HCT116 (cell line): ENCODE measurements around the gene DBP. TPM values are rescaled to one million over a fixed set of nuclear protein-coding genes. Genes with fewer than 3 reads are reported as not detected.

Source experiments
- ATAC-seq: fragments of 200-7000 bp; cut with Tn5 transposase; 2 replicates; pipeline ENCODE4 v1.9.1; 2020; ENCODE audit warnings: mild to moderate bottlenecking, moderate library complexity
- BruUV-seq: library from RNA; stranded (reverse); fragments of 400-500 nt; replicated peaks from 2 replicates; lab custom pipeline; 2021; lab: Mats Ljungman, UMichigan
- CTCF ChIA-PET: fragments of 300-600 bp; sonication (Branson Sonifier 250); formaldehyde crosslinking; loops from one replicate; lab custom pipeline; 2021; ENCODE audit warnings: antibody characterized with exemption; lab: Charles Lee
- POLR2A ChIA-PET: fragments of 300-600, 350-600 bp; sonication (Branson Sonifier 250); formaldehyde crosslinking; loops from one replicate; lab custom pipeline; 2021; ENCODE audit warnings: antibody characterized with exemption; lab: Charles Lee
- RAD21 ChIA-PET, 2 experiments: fragments of 300-600 bp; sonication (Branson Sonifier 250); formaldehyde crosslinking; loops; one replicate each; lab custom pipeline; 2023; ENCODE audit warnings: low total read pairs in 2 of 2; ENCODE audit not compliant: uncharacterized antibody in 2 of 2, unreplicated experiment in 2 of 2, low non-redundant PET in 1 of 2; lab: Charles Lee
- DNase-seq: peaks from one replicate; pipeline ENCODE4 v3.0.0-alpha.2; 2010; ENCODE audit warnings: low read depth, low spot score
- H2AFZ ChIP-seq: fragments of 200-600 bp; shearing (Covaris generic), sonication (generic); 2 replicates; pipeline ENCODE4 v1.6.1; 2017; ENCODE audit warnings: low read depth, mixed run types, mixed read lengths, antibody characterized with exemption, low read length; ENCODE audit not compliant: poor library complexity, severe bottlenecking
- H3K27ac ChIP-seq: 2 replicates; pipeline ENCODE4 v1.5.1; 2012; ENCODE audit warnings: low read depth, low read length
- H3K27me3 ChIP-seq: fragments of 200-600 bp; sonication (generic); 2 replicates; pipeline ENCODE4 v1.6.1; 2016; ENCODE audit warnings: mixed run types, low read length, mixed read lengths; ENCODE audit not compliant: insufficient read depth
- H3K36me3 ChIP-seq, 2 experiments: fragments of 200-500 bp in 1 of 2; fragments of 200-600 bp in 1 of 2; sonication (Bioruptor generic) in 1 of 2; sonication (generic) in 1 of 2; 2 replicates each; pipeline versions ENCODE4 v1.5.1 to v1.6.1; 2014 to 2016; ENCODE audit warnings: low read length in 2 of 2, inconsistent platforms in 1 of 2, mixed read lengths in 1 of 2, mixed run types in 1 of 2; ENCODE audit not compliant: insufficient read depth in 2 of 2, control insufficient read depth in 1 of 2
- H3K4me1 ChIP-seq, 2 experiments: fragments of 200-600 bp in 1 of 2; sonication (generic) in 1 of 2; 2 replicates each; pipeline versions ENCODE4 v1.5.1 to v1.6.1; 2012 to 2017; ENCODE audit warnings: low read length in 2 of 2, inconsistent platforms in 1 of 2, mild to moderate bottlenecking in 1 of 2, mixed read lengths in 1 of 2, mixed run types in 1 of 2, moderate library complexity in 1 of 2; ENCODE audit not compliant: insufficient read depth in 2 of 2, control insufficient read depth in 1 of 2
- H3K4me2 ChIP-seq: fragments of 200-600 bp; sonication (generic); 2 replicates; pipeline ENCODE4 v1.6.1; 2017; ENCODE audit warnings: mixed run types, low read length, mixed read lengths
- H3K4me3 ChIP-seq, 2 experiments: fragments of 200-600 bp in 1 of 2; sonication (generic) in 1 of 2; replicated peaks in 1 of 2; 2 replicates each; pipeline ENCODE4 v1.5.1; 2011 to 2016; ENCODE audit warnings: low read length in 2 of 2, control low read depth in 1 of 2, low read depth in 1 of 2, mild to moderate bottlenecking in 1 of 2, mixed read lengths in 1 of 2, mixed run types in 1 of 2
- H3K79me2 ChIP-seq: fragments of 200-600 bp; sonication (generic); 2 replicates; pipeline ENCODE4 v1.6.1; 2017; ENCODE audit warnings: mild to moderate bottlenecking, mixed run types, low read length, moderate library complexity, mixed read lengths; ENCODE audit not compliant: insufficient read depth
- H3K9ac ChIP-seq: fragments of 200-600 bp; sonication (generic); 2 replicates; pipeline ENCODE4 v1.6.1; 2016; ENCODE audit warnings: low read length, mixed read lengths
- H3K9me2 ChIP-seq: fragments of 200-600 bp; sonication (generic), shearing (Covaris generic); 2 replicates; pipeline ENCODE4 v1.6.1; 2017; ENCODE audit warnings: mixed run types, mild to moderate bottlenecking, moderate library complexity; ENCODE audit not compliant: insufficient read depth
- H3K9me3 ChIP-seq, 2 experiments: fragments of 200-500 bp in 1 of 2; fragments of 200-600 bp in 1 of 2; sonication (Bioruptor generic) in 1 of 2; sonication (generic) in 1 of 2; 2 replicates each; pipeline ENCODE4 v1.6.1; 2014 to 2017; ENCODE audit warnings: low read length in 2 of 2, mixed read lengths in 2 of 2, inconsistent platforms in 1 of 2, low read depth in 1 of 2, mild to moderate bottlenecking in 1 of 2, mixed run types in 1 of 2, moderate library complexity in 1 of 2; ENCODE audit not compliant: control insufficient read depth in 1 of 2, insufficient read depth in 1 of 2
- H4K20me1 ChIP-seq: fragments of 200-600 bp; sonication (generic), shearing (Covaris generic); 2 replicates; pipeline ENCODE4 v1.6.1; 2017; ENCODE audit warnings: mixed run types, mild to moderate bottlenecking, moderate library complexity; ENCODE audit not compliant: insufficient read depth
- CEBPB ChIP-seq: IDR thresholded peaks from 2 replicates; pipeline ENCODE4 v1.6.1; 2012; ENCODE audit warnings: low read depth
- EGR1 ChIP-seq: IDR thresholded peaks from 2 replicates; pipeline ENCODE4 v1.6.1; 2012; ENCODE audit warnings: low read depth
- FOSL1 ChIP-seq: IDR thresholded peaks from 2 replicates; pipeline ENCODE4 v1.6.1; 2012; ENCODE audit warnings: low read depth
- POLR2AphosphoS5 ChIP-seq: IDR thresholded peaks from 2 replicates; pipeline ENCODE4 v1.6.1; 2011; ENCODE audit warnings: mild to moderate bottlenecking, low read depth, low read length, moderate library complexity
- SP1 ChIP-seq: IDR thresholded peaks from 2 replicates; pipeline ENCODE4 v1.6.1; 2012; ENCODE audit warnings: low read depth
- SRF ChIP-seq: IDR thresholded peaks from 2 replicates; pipeline ENCODE4 v1.6.1; 2012; ENCODE audit warnings: low read depth
- TCF7L2 ChIP-seq: IDR thresholded peaks from 2 replicates; pipeline ENCODE4 v1.7.0; 2011; ENCODE audit warnings: borderline replicate concordance, inconsistent platforms; ENCODE audit not compliant: insufficient read depth, insufficient read length; ENCODE audit errors: extremely low read depth
- intact Hi-C: fragments of 100-400 bp; cut with micrococcal nuclease; formaldehyde crosslinking; loops from 2 replicates; pipeline ENCODE4 v1.10.0; 2022
- total RNA-seq: library from RNA; stranded (reverse); gene quantifications from one replicate; pipeline ENCODE4 v1.2.1, GENCODE V29; 2021; ENCODE audit not compliant: unreplicated experiment
- TF ChIP-seq, protein P1 (sequence below), 3 experiments: fragments of 200-600 bp in 1 of 3; sonication (generic) in 1 of 3; IDR thresholded peaks in 2 of 3; conservative IDR thresholded peaks in 1 of 3; 2 replicates each; pipeline ENCODE4 v1.5.1; 2012 to 2017; ENCODE audit warnings: low read depth in 2 of 3, low read length in 2 of 3, antibody characterized with exemption in 1 of 3, borderline replicate concordance in 1 of 3, control low read depth in 1 of 3, mild to moderate bottlenecking in 1 of 3, mixed read lengths in 1 of 3, mixed run types in 1 of 3, moderate library complexity in 1 of 3; ENCODE audit not compliant: insufficient read depth in 1 of 3
- TF ChIP-seq, protein P2 (sequence below): IDR thresholded peaks from 2 replicates; pipeline ENCODE4 v1.6.1; 2011; ENCODE audit warnings: mild to moderate bottlenecking, low read length, moderate library complexity; ENCODE audit not compliant: insufficient replicate concordance; ENCODE audit errors: extremely low read depth
- TF ChIP-seq, protein P3 (sequence below): IDR thresholded peaks from 2 replicates; pipeline ENCODE4 v1.6.1; 2012

DBP gene
- total RNA-seq, 1 experiment from 2014 or later: 45.9 TPM

DNA sequence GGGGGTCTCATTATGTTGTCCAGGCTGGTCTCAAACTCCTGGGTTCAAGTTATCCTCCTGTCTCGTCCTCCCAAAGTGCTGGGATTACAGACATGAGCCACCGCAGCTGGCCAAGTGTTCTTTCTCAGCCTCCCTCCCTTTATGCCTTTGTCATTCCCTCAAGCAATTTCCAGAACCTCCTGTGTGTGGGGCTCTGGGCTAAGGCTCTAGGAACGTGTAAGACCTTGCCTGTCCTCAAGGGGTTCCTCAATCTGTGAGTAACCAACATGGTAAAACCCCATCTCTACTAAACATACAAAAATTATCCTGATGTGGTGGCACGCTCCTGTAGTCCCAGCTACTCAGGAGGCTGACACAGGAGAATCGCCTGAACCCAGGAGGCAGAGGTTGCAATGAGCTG lies 46.2 kb downstream of the DBP start:
- H3K27ac ChIP-seq: no peak overlapping the region
- no peaks in the 10 kb centered on the region for H3K36me3 ChIP-seq
- peak; percentile 41; the same call in 1 of the 2 replicates for ATAC-seq
- H4K20me1 ChIP-seq: no peaks in the 10 kb centered on the region
- RAD21 ChIA-PET: no interaction called here
- H3K79me2 ChIP-seq: no peaks in the 10 kb centered on the region
- H3K4me1 ChIP-seq: peaks cover 6 to 24% of the 10 kb centered on the region in 2 experiments; a peak in 3 of 4 replicates
- no peaks in the 10 kb centered on the region for H3K27me3 ChIP-seq
- no peak overlapping the region for H3K4me2 ChIP-seq
- no peaks in the 10 kb centered on the region for H3K9me3 ChIP-seq
- no peak for DNase-seq
- intact Hi-C loops: no loop called here
- H2AFZ ChIP-seq: no peak overlapping the region
- no peak for TF ChIP-seq SP1
- TF ChIP-seq, protein P1, sequence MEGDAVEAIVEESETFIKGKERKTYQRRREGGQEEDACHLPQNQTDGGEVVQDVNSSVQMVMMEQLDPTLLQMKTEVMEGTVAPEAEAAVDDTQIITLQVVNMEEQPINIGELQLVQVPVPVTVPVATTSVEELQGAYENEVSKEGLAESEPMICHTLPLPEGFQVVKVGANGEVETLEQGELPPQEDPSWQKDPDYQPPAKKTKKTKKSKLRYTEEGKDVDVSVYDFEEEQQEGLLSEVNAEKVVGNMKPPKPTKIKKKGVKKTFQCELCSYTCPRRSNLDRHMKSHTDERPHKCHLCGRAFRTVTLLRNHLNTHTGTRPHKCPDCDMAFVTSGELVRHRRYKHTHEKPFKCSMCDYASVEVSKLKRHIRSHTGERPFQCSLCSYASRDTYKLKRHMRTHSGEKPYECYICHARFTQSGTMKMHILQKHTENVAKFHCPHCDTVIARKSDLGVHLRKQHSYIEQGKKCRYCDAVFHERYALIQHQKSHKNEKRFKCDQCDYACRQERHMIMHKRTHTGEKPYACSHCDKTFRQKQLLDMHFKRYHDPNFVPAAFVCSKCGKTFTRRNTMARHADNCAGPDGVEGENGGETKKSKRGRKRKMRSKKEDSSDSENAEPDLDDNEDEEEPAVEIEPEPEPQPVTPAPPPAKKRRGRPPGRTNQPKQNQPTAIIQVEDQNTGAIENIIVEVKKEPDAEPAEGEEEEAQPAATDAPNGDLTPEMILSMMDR (IDR thresholded peaks at IDR 0.05 in 2 of 3, conservative IDR thresholded peaks at IDR 0.05 in 1 of 3; ENCODE audit: borderline replicate concordance in 1 of 3, insufficient read depth in 1 of 3, low read depth in 2 of 3, low read length in 2 of 3): peak; percentile 20 to 40 (median 36); a peak in 4 of 6 replicates
- TF ChIP-seq, all 23 proteins: peak for 1
- BruUV-seq: no TSS peak
- ChIA-PET CTCF (interaction anchor here (0.8 to 2.9 kb wide), 4 partner anchors 13 to 89 kb away, joined by 3 to 10 read pairs (median 4); no protein-coding TSS in a partner anchor), POLR2A (no interaction called here)
- no peak overlapping the region for H3K4me3 ChIP-seq
- no peak overlapping the region for H3K9ac ChIP-seq
- H3K9me2 ChIP-seq: no peaks in the 10 kb centered on the region

DNA sequence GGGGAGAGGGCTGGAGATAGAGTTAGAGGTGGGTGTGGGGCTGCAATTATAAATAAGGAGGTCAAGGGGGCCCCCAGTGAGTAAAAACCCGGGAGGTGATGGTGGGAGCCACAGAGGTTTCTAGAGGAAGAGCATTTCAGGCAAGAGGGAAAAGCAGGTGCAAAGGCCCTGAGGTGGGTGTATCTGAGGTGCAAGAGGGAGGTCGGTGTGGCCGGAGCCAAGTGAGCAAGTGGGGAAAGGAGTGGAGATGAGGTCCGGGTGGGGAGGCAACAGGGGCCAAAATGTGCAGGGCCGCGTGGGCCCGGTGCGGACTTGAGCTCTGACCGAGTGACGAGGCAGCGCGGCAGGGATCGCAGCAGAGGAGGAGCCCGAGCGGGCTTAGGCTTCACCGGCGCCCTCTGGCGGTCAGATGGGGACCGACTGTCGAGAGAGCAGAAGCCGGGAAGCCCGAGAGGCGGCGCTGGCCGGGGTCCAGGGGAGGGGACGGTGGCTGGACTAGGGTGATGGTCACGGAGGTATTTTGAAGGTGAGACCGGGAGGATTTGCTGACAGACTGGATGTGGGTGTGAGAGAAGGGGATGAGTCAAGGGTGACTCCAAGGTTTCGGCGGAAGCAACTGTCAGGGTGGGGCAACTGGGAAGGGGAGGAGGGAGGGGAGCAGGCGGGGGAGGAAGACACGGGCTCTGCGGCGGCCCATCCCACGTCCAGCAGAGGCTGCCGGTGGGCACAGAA lies 48.3 kb downstream of the DBP start:
- Histone ChIP-seq H3K4me3 (peak overlapping the region; percentile 35 to 50), H3K9me3 (no peaks in the 10 kb centered on the region), H3K4me1 (peaks cover 10 to 28% of the 10 kb centered on the region in 2 experiments), H4K20me1 (no peaks in the 10 kb centered on the region), H3K9me2 (no peaks in the 10 kb centered on the region), H3K79me2 (no peaks in the 10 kb centered on the region), H3K27me3 (no peaks in the 10 kb centered on the region), H2AFZ (no peak overlapping the region), H3K4me2 (peak overlapping the region; percentile 84), H3K27ac (no peak overlapping the region), H3K36me3 (no peaks in the 10 kb centered on the region), H3K9ac (peak overlapping the region; percentile 58)
- DNase-seq (peak; percentile 88), ATAC-seq (peak; percentile 84)
- intact Hi-C loops: loop anchor here (10.0 kb wide), 1 partner anchor 264 kb away; the partner anchor contains the start of gene EMP3
- RAD21 ChIA-PET: interaction anchor here (0.8 to 1.2 kb wide), 2 partner anchors 83 kb away, joined by 3 read pairs; no protein-coding TSS in a partner anchor
- BruUV-seq: no TSS peak
- CTCF ChIA-PET: interaction anchor here (0.5 to 7.7 kb wide), 20 partner anchors 9 to 274 kb away, joined by 3 to 276 read pairs (median 4); partner anchors contain the start of genes CA11, RPL18, SYNGR4 and TMEM143
- POLR2A ChIA-PET: interaction anchor here (0.7 to 1.1 kb wide), 5 partner anchors 20 to 101 kb away, joined by 3 to 5 read pairs (median 3); partner anchors contain the start of genes RPL18 and SPHK2
- TF ChIP-seq TCF7L2: peak; percentile 21
- no peak for TF ChIP-seq SRF
- peak; percentile 58 for TF ChIP-seq POLR2AphosphoS5
- TF ChIP-seq, protein P2, sequence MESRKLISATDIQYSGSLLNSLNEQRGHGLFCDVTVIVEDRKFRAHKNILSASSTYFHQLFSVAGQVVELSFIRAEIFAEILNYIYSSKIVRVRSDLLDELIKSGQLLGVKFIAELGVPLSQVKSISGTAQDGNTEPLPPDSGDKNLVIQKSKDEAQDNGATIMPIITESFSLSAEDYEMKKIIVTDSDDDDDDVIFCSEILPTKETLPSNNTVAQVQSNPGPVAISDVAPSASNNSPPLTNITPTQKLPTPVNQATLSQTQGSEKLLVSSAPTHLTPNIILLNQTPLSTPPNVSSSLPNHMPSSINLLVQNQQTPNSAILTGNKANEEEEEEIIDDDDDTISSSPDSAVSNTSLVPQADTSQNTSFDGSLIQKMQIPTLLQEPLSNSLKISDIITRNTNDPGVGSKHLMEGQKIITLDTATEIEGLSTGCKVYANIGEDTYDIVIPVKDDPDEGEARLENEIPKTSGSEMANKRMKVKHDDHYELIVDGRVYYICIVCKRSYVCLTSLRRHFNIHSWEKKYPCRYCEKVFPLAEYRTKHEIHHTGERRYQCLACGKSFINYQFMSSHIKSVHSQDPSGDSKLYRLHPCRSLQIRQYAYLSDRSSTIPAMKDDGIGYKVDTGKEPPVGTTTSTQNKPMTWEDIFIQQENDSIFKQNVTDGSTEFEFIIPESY: no peak
- TF ChIP-seq, protein P3, sequence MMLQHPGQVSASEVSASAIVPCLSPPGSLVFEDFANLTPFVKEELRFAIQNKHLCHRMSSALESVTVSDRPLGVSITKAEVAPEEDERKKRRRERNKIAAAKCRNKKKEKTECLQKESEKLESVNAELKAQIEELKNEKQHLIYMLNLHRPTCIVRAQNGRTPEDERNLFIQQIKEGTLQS: no peak
- TF ChIP-seq FOSL1: peak; percentile 74
- peak; percentile 92 for TF ChIP-seq EGR1
- TF ChIP-seq CEBPB: no peak
